Measurements from ENCODE around the gene ASS1. TPM values are rescaled to one million over a fixed set of nuclear protein-coding genes. Genes with fewer than 3 reads are reported as not detected.

ASS1 gene
- total and polyA plus RNA-seq, 7 donors = 31.0 to 74.4 (median 67.0) TPM

DNA sequence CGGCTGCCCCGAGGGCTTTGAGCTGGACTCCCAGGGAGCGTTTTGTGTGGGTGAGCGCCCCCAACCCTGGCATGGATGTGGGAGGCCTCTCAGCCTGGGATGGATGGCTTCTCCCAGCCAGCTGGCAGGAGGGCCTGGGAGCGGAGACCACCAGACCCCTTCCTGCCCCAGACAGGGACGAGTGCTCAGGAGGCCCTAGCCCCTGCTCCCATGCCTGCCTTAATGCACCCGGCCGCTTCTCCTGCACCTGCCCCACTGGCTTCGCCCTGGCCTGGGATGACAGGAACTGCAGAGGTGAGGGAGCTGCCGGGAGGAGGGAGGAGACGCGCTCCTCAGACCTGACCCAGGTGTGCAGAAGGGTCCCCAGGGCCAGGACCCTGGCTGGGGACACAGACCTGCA is 17.4 kb upstream of the ASS1 start:
- TF ChIP-seq, protein P1, sequence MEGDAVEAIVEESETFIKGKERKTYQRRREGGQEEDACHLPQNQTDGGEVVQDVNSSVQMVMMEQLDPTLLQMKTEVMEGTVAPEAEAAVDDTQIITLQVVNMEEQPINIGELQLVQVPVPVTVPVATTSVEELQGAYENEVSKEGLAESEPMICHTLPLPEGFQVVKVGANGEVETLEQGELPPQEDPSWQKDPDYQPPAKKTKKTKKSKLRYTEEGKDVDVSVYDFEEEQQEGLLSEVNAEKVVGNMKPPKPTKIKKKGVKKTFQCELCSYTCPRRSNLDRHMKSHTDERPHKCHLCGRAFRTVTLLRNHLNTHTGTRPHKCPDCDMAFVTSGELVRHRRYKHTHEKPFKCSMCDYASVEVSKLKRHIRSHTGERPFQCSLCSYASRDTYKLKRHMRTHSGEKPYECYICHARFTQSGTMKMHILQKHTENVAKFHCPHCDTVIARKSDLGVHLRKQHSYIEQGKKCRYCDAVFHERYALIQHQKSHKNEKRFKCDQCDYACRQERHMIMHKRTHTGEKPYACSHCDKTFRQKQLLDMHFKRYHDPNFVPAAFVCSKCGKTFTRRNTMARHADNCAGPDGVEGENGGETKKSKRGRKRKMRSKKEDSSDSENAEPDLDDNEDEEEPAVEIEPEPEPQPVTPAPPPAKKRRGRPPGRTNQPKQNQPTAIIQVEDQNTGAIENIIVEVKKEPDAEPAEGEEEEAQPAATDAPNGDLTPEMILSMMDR (IDR thresholded peaks at IDR 0.05) = no peak
- H3K27ac ChIP-seq = no peak overlapping the region
- H3K9me3 ChIP-seq = no peaks in the 10 kb centered on the region
- H3K36me3 ChIP-seq (ENCODE audit: insufficient read depth in 1 of 2, low read depth in 1 of 2) = no peaks in the 10 kb centered on the region
- DNase-seq (no peak), ATAC-seq (no peak)
- WGBS, 3 donors = 76 to 78% (median 77%) methylated on average over 12 of the region's 12 CpGs
- no peaks in the 10 kb centered on the region for H3K4me1 ChIP-seq
- intact Hi-C loops (cut with DNase I) = no loop called here
- H3K4me3 ChIP-seq = no peak overlapping the region
- H3K27me3 ChIP-seq (ENCODE audit: insufficient read depth in 3 of 3, low read length in 2 of 3) = peaks cover 0 to 20% (median 2%) of the 10 kb centered on the region in 3 donors

DNA sequence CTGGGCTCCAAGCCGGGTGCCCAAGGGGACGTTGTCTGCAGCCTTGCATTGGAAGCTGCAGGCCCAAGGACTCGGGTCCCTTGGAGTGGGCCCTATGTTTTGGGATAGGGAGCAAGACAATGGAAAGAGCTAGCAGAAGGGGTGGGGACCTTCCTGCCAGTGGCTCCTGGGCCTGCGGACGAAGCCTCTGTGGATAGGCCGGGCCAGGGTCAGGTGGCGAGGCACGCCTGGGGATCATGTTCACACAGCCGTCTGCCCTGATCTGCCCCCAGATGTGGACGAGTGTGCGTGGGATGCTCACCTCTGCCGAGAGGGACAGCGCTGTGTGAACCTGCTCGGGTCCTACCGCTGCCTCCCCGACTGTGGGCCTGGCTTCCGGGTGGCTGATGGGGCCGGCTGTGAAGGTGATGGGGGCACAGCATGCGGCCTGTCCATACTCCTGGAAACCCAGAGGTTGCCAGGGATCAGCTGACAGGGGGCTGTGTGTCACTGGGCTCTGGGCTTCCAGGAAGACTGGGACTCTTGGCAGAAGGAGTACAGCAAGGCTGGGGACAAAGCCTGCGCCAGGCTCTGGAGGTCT is 16.6 kb upstream of the ASS1 start:
- H3K27ac ChIP-seq = no peak overlapping the region

DNA sequence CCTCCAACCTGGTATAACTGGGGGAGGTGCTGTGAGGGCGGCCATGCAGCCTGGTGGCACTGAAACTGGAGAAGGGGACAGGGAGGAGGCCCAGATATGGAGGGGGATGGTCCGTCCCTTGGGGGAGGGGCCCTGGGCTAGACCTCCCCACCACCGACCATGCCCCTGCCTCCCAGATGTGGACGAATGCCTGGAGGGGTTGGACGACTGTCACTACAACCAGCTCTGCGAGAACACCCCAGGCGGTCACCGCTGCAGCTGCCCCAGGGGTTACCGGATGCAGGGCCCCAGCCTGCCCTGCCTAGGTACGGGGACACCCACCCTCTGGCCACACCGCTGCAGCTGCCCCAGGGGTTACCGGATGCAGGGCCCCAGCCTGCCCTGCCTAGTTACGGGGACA is 15.4 kb upstream of the ASS1 start:
- Histone ChIP-seq H3K27ac (no peak overlapping the region), H3K36me3 (ENCODE audit: insufficient read depth in 1 of 2, low read depth in 1 of 2) (no peaks in the 10 kb centered on the region), H3K9me3 (no peaks in the 10 kb centered on the region), H3K4me3 (no peak overlapping the region), H3K4me1 (no peaks in the 10 kb centered on the region), H3K27me3 (ENCODE audit: insufficient read depth in 3 of 3, low read length in 2 of 3) (peaks cover 0 to 36% (median 4%) of the 10 kb centered on the region in 3 donors)
- intact Hi-C loops (cut with DNase I) = no loop called here
- no peak for ATAC-seq
- DNase-seq = no peak
- TF ChIP-seq, protein P1 (IDR thresholded peaks at IDR 0.05) = no peak
- 86 to 91% (median 90%) methylated on average over 8 to 13 of the region's 13 CpGs for WGBS, 3 donors

More for the DNA sequence above, 16.6 kb upstream of the ASS1 start:
- H3K4me1 ChIP-seq = no peaks in the 10 kb centered on the region
- DNase-seq (no peak), ATAC-seq (no peak)
- no peaks in the 10 kb centered on the region for H3K36me3 ChIP-seq (ENCODE audit: insufficient read depth in 1 of 2, low read depth in 1 of 2)
- peaks cover 0 to 25% (median 4%) of the 10 kb centered on the region in 3 donors for H3K27me3 ChIP-seq (ENCODE audit: insufficient read depth in 3 of 3, low read length in 2 of 3)
- H3K9me3 ChIP-seq = no peaks in the 10 kb centered on the region
- TF ChIP-seq, protein P1 (IDR thresholded peaks at IDR 0.05) = no peak
- no peak overlapping the region for H3K4me3 ChIP-seq
- 82 to 90% (median 88%) methylated on average over 20 of the region's 20 CpGs for WGBS, 3 donors
- intact Hi-C loops (cut with DNase I) = no loop called here

DNA sequence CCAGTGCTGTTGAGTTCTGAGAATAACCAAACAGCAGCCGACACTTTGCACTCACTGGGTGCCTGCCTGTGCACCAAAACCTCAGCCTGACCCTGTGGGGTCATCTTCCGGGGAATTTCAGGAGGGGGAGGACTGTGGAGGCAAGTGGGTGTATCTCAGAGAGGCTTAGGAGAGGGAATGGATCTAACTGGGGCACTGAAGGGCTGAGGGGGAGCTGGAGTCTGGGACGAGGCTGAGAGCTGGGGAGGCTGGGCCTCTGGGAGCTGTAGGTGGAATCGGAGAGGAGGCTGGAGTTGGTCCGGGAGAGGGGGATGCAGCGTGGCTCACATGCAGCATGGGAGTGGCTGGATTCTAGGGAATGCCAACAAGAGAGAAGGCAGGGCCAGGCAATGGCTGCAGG is 14.9 kb upstream of the ASS1 start:
- no peak for ATAC-seq
- Histone ChIP-seq H3K36me3 (ENCODE audit: insufficient read depth in 1 of 2, low read depth in 1 of 2) (no peaks in the 10 kb centered on the region), H3K9me3 (no peaks in the 10 kb centered on the region), H3K4me3 (no peak overlapping the region), H3K4me1 (no peaks in the 10 kb centered on the region), H3K27ac (no peak overlapping the region), H3K27me3 (ENCODE audit: insufficient read depth in 3 of 3, low read length in 2 of 3) (peaks cover 0 to 32% (median 4%) of the 10 kb centered on the region in 3 donors)
- peak in 1 of 2 donors; percentile 44 for DNase-seq
- TF ChIP-seq, protein P1 (IDR thresholded peaks at IDR 0.05) = no peak
- intact Hi-C loops (cut with DNase I) = no loop called here
- WGBS, 3 donors = 90 to 94% (median 91%) methylated on average over 6 of the region's 6 CpGs

DNA sequence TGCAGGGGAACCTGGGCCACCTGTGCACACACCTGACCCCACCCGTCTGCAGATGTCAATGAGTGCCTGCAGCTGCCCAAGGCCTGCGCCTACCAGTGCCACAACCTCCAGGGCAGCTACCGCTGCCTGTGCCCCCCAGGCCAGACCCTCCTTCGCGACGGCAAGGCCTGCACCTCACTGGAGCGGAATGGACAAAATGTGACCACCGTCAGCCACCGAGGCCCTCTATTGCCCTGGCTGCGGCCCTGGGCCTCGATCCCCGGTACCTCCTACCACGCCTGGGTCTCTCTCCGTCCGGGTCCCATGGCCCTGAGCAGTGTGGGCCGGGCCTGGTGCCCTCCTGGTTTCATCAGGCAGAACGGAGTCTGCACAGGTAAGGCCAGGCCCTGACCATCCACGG is 14.5 kb upstream of the ASS1 start:
- no peaks in the 10 kb centered on the region for H3K4me1 ChIP-seq
- WGBS, 3 donors = 91 to 98% (median 92%) methylated on average over 18 of the region's 18 CpGs
- peak in 1 of 2 donors; percentile 39 for DNase-seq
- no peaks in the 10 kb centered on the region for H3K9me3 ChIP-seq
- no peaks in the 10 kb centered on the region for H3K36me3 ChIP-seq (ENCODE audit: insufficient read depth in 1 of 2, low read depth in 1 of 2)
- no peak for ATAC-seq
- no peak overlapping the region for H3K4me3 ChIP-seq
- TF ChIP-seq, protein P1 (IDR thresholded peaks at IDR 0.05) = no peak
- H3K27me3 ChIP-seq (ENCODE audit: insufficient read depth in 3 of 3, low read length in 2 of 3) = peaks cover 0 to 31% (median 4%) of the 10 kb centered on the region in 3 donors
- no peak overlapping the region for H3K27ac ChIP-seq
- intact Hi-C loops (cut with DNase I) = no loop called here
